ENCODE data around the gene SAMD7.

SAMD7 gene

GRCh38 chr3:169913323-169913722 lies 2.0 kb downstream of the SAMD7 start:
- no peak for DNase-seq

DNA sequence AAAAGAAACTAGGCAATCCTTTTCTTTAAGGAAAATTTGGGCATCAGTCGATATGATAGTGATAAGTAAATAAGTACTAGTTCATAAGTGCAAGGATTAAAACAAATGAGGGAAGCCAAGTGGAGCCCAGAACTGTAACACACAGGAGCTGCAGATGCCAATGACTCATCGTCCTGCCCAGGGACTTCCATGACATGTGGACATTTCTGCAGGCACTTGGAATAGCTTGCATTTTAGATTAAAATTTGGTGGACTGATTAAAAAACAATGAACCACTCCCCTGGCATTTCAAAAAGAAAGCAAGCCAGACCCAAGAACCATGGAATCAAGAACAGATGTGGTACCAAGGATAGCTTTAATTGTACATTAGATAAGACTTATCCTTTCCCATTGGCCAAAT lies 2.9 kb downstream of the SAMD7 start:
- no peak for DNase-seq

DNA sequence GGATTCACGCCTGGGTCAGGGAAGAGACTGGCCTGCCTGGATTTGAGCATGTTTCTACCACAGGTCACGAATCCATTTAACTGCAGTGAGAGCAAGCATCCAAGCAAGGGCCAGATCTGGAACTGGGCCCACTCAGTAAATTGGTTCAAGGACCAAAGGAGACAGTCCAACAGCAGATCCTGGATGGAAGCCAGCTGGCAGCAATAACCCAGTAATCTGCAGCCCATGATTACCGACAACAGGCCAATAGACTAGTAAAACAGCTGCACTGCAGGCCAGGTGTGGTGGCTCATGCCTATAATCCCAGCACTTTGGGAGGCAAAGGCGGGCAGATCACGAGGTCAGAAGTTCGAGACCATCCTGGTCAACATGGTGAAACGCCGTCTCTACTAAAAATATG lies 11.8 kb downstream of the SAMD7 start:
- peak; percentile 95 to 99 for DNase-seq

GRCh38 chr3:169923831-169924230 lies 12.5 kb downstream of the SAMD7 start:
- DNase-seq = no peak

- no peak for DNase-seq
Observed at GRCh38 chr3:169929830-169930519, 18.6 kb downstream of the SAMD7 start.

GRCh38 chr3:169930843-169931242 lies 19.5 kb downstream of the SAMD7 start:
- no peak for DNase-seq

GRCh38 chr3:169931747-169932520 lies 20.6 kb downstream of the SAMD7 start:
- DNase-seq = no peak

- DNase-seq = no peak
Observed at GRCh38 chr3:169939320-169939719, 27.9 kb downstream of the SAMD7 start.

DNA sequence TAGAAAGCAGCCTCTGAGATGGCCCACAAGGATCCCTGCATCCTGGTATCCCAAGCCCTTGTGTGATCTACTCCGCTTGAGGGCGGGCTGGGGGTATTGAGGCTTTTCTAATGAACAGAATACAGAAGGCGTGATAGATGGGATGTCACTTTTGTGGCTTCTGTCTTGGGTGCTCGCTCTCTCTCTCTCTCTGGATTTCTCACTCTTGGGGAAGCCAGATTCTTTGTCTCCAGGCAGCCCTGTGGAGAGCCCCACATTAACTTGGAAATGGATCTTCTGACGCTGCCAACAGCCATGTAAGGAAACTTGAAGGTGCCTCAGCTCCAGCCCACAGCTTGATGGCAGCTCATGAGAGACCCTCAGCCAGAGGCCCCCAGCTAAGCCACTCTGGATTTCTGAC lies 28.4 kb downstream of the SAMD7 start:
- no peak for DNase-seq

GRCh38 chr3:169940470-169941181 lies 29.3 kb downstream of the SAMD7 start:
- peak in 1 of 2 experiments; percentile 15 for DNase-seq

DNA sequence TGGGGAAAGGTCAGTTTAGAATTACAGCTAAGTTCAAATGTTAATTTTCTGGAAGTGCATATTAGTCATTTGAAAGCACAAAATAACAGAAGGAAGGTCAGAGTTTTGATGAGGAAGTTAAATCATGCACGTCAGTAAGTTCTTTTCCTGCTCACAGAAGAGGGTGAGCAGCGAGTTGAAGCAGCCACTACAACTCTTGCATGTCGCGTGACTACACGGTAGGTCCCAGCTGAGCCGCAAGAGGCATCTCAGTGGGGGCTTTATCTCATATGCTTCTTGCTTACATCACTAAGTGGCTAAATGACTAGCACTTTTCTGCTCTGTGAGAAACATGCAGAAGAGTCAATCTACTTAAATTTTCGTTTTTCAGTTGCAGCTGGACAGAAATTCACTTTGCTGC lies 33.9 kb downstream of the SAMD7 start:
- no peak for DNase-seq

- no peak for DNase-seq
Observed at GRCh38 chr3:169946336-169946735, 35.0 kb downstream of the SAMD7 start.

GRCh38 chr3:169948559-169949448 lies 37.4 kb downstream of the SAMD7 start:
- peak in 1 of 2 experiments; percentile 61 for DNase-seq

DNA sequence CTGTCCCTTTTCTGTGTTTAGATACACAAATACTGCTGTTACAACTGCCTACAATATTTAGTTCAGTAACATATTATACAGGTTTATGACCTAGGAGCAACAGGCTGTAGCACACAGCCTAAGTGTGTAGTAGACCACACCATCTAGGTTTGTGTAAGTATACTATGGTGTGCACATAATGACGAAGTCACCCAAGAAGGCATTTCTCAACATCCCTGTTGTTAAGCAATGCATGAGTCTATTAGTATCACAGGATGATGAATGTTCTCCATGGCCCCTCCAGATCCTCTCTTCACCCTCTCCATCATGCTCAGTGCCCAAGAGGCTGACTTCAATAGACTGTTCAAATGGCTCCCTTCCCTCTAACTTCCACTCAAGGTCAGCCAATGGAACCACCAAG lies 40.7 kb downstream of the SAMD7 start:
- DNase-seq = no peak

- DNase-seq = no peak
Observed at GRCh38 chr3:169953462-169954141, 42.2 kb downstream of the SAMD7 start.

- no peak for DNase-seq
Observed at GRCh38 chr3:169954142-169954756, 42.9 kb downstream of the SAMD7 start.

GRCh38 chr3:169955406-169955805 lies 44.0 kb downstream of the SAMD7 start:
- DNase-seq = no peak

GRCh38 chr3:169964176-169964575 lies 52.8 kb downstream of the SAMD7 start:
- DNase-seq = no peak

DNA sequence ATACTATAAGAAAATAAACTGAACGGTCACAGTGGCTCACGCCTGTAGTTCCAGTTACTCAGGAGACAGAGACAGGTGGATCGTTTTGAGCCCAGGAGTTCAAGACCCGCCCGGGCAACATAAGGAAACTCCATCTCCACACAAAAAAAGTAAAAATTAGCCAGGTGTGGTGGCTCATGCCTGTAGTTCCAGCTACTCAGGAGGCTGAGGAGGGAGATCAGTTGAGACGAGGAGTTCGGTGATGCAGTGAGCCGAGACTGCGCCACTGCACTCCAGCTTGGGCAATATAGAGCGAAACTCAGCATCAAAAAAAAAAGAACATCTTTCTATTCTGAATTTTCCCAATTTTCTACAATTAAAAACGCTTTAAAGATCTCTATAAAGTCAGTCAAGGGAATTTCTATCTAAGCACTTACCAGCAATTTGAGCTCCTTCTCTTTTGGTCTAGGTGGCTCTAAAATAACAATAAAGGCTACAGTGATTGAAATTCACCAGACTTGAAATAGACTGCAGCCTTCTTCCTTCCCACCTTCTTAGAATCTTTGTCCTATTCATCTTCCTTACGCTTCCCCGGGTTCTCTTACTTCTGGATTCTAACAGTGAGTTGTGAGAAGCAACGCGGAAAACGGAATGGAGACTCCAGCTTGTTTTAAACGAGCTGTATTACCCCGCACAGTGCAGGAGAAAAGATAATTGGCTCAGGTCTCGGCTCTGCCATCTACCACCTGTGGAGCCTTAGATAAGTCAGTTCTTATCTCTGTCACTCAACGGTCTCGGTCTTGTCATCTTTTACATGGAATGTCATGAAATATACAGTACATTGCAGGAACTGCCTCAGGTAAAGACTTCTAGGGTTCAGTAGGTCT lies 54.4 kb downstream of the SAMD7 start:
- DNase-seq = peak; percentile 33 to 68

DNA sequence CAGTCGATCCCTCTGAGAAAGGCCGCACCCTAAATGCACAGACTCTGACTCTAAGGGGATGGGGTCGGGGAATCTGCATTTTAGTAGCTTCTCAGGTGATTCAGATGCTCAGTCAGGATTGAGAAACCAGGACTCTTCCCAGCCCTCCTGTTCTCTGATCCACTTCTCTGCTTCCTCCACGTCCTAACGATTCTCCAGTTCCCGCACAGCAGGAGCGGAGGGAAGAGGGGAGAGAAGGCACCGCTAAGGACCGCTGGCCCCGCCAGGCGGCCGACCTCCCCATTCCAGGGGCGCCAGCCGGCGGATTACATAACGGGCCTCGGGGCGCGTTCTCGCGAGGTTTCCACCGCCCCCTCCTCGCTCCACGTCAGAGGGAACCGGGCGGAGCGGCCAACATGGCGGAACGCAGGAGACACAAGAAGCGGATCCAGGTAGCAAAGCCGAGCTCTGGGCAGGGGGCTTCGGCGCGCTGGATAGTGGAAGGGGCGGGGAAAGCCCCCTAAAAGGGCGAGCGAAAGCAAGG lies 55.1 kb downstream of the SAMD7 start, which contains the start of gene SEC62:
SEC62 (plus strand) TSS at position 380 of the 523 bp plus-strand sequence; CDS start at position 396, 16 bp downstream.
- peak; percentile 97 for DNase-seq
